Measurements from ENCODE around the gene CBX5. TPM values are rescaled to one million over a fixed set of nuclear protein-coding genes. Genes with fewer than 3 reads are reported as not detected.

CBX5 gene
- 38.4 and 40.4 TPM in 2 replicates for total RNA-seq

DNA sequence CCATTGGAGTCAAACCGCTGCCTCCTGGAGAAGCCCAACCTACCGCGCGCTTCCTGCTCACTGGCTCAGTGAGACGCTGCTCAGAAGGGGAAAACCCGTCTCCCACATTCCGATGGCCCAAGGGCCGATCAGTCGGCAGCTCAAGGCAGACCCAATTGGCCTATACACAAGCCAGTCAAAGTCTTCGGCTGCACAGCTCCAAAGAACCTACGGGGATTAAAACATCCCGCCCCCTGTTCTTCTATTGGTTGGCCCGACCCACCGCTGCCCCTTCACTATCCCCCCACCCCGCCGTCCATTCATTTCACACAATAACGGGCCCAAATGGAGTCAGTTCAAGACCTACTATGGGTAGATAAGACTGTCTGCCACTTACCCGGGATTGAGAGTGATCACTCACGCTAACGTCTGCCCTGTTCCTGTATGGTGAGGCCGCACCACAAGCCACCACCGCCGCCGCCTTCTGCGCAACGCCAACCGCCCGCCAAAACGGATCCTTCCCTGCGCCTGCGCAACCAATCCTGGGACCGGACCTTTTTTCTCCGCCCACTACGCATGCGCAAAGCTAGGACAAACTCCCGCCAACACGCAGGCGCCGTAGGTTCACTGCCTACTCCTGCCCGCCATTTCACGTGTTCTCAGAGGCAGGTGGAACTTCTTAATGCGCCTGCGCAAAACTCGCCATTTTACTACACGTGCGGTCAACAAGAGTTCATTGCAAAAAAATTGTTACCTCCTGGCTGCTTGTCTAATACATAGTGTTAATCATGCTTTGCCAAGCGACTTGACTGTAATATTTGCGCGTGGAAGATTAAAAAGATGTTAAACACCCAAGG lies at the start of gene CBX5:
Gene CBX5 (minus strand): TSS at position 491 of the 836 bp plus-strand sequence. CDS start 22,472 bp downstream, outside the sequence.

DNA sequence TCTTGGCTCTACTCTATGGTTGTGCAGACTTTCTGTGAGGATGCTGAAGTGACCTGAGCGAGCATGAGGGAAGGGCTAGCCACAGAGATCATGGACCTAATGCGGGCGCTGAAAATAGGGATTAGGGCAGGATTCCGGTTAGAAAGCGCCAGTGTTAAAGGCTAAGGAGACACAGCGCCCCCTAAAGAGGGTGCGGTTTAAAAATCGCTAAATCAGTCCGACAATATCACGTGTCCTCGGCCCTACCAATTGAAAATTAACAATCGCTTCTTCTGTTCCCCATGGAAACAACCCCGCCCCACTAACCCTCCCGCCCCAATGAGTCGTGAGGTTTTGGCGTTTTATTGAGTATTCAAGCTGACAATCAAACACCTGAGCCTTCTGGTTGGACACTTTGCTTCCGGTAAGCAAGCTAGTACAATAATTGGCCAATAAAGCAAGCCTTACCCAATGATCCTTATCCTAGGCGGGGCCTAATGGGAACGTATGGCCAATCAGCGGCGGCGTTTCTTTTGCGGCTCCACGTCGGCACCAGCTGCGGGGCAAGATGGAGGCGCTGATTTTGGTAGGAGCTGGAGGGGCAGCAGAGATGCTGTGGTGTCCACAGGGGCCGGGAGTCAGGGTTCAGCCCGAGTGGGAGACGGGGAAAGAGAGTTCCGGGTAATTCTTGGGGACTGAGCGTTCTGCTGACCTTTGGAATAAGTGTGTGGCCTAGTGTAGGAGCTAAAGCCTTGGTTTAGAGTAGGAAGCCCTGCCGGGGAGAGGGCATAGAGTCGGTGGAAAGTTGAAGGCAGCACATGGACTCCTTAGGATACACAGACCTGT lies 44.9 kb upstream of the CBX5 start, which contains the start of gene COPZ1:
Gene COPZ1 (plus strand): TSS at position 515 of the 825 bp plus-strand sequence. CDS start 33 bp downstream, at position 548.

DNA sequence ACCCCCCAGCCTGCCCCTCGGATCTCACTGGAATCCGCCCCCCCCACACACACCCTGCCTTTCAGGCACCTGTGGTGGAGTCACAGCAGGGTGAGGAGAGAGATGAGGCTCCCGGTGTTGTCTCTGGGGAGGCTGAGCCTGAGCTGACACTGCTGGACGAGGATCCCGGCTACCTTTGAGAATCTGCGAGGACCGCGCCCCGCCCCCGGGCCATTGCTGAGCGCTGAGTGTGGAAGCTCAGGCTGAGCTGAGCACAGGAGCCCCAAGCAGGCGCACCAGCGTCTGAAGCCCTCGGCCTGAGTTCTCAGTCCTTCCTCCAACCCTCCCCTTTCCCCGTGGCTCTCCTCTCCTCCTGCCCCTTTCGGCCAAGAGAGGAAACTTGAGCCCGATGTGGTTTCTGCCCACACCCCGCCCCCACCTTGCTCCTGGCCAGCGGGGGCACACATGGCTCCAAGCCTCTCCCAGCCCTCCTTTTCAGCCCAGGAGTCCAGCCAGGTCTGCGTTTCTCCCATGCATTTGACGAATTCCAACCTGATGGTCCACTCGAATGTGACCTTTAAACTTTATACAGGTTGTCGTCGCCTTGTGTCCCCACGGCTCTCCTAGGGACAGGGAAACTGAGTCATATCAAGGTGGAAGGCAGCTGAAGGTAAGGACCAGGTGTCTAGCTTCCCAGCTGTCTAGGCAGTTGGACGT lies 21.0 kb upstream of the CBX5 start, which contains the start of gene NFE2:
Gene NFE2 (minus strand): TSS at position 284 of the 696 bp plus-strand sequence. CDS start 5,767 bp downstream, outside the sequence.

DNA sequence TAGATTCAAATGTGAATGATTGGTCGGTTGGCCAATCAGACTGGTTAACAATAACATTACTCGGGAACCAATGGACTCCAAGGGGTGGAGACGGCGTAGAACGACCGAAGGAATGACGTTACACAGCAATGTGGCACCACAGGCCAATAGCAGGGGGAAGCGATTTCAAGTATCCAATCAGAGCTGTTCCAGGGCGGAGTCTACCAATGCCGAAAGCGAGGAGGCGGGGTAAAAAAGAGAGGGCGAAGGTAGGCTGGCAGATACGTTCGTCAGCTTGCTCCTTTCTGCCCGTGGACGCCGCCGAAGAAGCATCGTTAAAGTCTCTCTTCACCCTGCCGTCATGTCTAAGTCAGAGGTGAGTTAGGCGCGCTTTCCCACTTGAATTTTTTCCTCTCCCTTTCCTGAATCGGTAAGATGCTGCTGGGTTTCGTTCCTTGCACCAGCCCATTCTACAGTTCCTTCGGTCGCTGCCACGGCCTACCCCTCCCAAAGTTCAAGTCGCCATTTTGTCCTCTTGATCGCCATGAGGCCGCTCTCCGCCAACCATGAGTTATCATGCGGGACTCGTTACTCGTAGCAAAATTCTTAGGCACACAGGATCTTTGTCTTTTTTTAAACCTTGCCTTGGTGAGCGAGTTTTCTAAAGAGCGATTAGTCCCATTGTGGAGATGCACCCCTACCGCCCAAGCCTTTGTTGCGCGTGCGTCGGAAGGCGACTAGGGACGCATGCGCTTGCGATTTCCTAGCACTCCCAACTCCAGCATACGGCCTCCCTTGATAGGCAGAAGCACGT lies 742 bp upstream of the CBX5 start, which contains the start of gene HNRNPA1:
Gene HNRNPA1 (plus strand): TSS at position 259 of the 793 bp plus-strand sequence. CDS start 82 bp downstream, at position 341.

Other genes starting within 250 kb of the CBX5 start
- gene HOXC5, start 247.1 kb downstream of the CBX5 start, total RNA-seq: not detected in 2 replicates
- gene HOXC4, start 226.3 kb downstream of the CBX5 start, total RNA-seq: not detected in 2 replicates
- 28.0 and 42.6 TPM in 2 replicates for gene SMUG1, start 91.1 kb downstream of the CBX5 start, total RNA-seq
- 494 and 584 TPM in 2 replicates for gene HNRNPA1, start 604 bp upstream of the CBX5 start, total RNA-seq
- gene NFE2, start 20.9 kb upstream of the CBX5 start, total RNA-seq: not detected in 2 replicates
- gene COPZ1, start 45.0 kb upstream of the CBX5 start, total RNA-seq: 138 and 171 TPM in 2 replicates
- not detected in 2 replicates for gene GPR84, start 84.4 kb upstream of the CBX5 start, total RNA-seq
- gene ZNF385A, start 104.6 kb upstream of the CBX5 start, total RNA-seq: 1.00 and 3.1 TPM in 2 replicates
- gene ITGA5, start 139.1 kb upstream of the CBX5 start, total RNA-seq: 679 and 715 TPM in 2 replicates
- not detected in 2 replicates for gene GTSF1, start 193.5 kb upstream of the CBX5 start, total RNA-seq
- gene NCKAP1L, start 217.6 kb upstream of the CBX5 start, total RNA-seq: not detected in 2 replicates